ENCODE measurements around the gene OR4K14.
"Not testable (repeated sequence)": the region's sequence is repeated elsewhere in the genome, so short reads cannot be mapped to it uniquely, and the experiment has no call there.

OR4K14 gene

GRCh38 chr14:20019257-20019865 lies at the start of gene OR4K14:
Gene OR4K14, minus strand, starts transcription at chr14:20019307. Its CDS starts 4,114 bp downstream, at chr14:20015193.
- DNase-seq = no peak

- no peak for DNase-seq
Measured at GRCh38 chr14:20059745-20060144, 40.6 kb upstream of the OR4K14 start, which contains the start of gene OR4L1. Gene OR4L1, plus strand, starts transcription at chr14:20060045. Its CDS starts 0 bp downstream, at chr14:20060045.

DNA sequence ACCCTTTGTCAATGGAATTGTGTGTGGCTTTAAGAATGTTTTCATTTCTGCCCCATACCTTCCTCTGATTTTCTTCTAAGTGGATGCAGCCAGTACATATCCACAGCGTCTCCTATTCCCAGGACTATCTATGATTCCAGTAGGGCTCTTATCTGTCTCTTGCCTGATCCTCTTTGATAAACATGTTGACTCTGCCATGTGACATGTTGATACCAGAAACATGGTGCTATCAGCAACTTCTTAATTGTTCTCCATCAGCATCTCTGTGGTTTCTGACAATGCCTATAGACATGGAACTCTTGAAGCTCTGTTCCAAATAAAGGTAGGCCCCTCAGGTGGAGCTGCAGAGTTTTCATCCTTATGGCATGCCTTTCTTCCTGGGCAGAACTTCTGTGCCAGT lies 29.1 kb upstream of the OR4K14 start:
- no peak for DNase-seq

- no peak for DNase-seq
Measured at GRCh38 chr14:20044243-20044642, 25.1 kb upstream of the OR4K14 start.

- no peak for DNase-seq
Measured at GRCh38 chr14:20035938-20036337, 16.8 kb upstream of the OR4K14 start, which contains the start of gene OR4K13. Gene OR4K13, minus strand, starts transcription at chr14:20036038. Its CDS starts 1,280 bp downstream, at chr14:20034758.

- DNase-seq = no peak
Measured at GRCh38 chr14:20035449-20035848, 16.3 kb upstream of the OR4K14 start.

DNA sequence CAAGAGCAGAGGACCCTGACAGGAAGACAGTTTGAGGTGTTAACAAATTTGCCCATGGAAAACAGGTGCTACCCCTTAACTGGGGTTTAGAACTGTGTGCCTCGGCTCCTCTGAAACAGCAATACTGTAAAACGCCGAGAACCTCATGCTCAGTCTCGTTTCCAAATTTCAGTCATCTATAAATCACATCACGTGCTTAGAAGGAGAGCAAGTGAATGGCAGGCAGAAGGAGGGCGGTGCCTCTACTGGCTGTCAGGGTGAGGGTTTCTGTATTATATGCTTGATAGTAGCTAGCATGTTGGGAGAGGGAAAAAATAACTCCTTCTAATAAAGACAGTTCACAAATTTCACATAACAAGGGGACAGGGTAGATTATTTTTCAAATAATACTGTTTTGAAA lies 12.0 kb upstream of the OR4K14 start:
- no peak for DNase-seq

- no peak for DNase-seq
Measured at GRCh38 chr14:20008156-20008555, 11.0 kb downstream of the OR4K14 start.

DNA sequence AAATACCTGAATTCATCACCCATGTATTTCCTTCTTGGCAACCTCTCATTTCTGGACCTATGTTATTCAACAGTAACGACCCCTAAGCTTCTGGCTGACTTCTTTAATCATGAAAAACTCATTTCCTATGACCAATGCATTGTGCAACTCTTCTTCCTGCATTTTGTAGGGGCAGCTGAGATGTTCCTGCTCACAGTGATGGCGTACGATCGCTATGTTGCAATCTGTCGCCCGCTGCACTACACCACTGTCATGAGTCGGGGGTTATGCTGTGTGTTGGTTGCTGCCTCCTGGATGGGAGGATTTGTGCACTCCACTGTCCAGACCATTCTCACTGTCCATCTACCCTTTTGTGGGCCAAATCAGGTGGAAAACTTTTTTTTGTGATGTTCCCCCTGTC lies 16.8 kb downstream of the OR4K14 start:
- peak; percentile 84 for DNase-seq

DNA sequence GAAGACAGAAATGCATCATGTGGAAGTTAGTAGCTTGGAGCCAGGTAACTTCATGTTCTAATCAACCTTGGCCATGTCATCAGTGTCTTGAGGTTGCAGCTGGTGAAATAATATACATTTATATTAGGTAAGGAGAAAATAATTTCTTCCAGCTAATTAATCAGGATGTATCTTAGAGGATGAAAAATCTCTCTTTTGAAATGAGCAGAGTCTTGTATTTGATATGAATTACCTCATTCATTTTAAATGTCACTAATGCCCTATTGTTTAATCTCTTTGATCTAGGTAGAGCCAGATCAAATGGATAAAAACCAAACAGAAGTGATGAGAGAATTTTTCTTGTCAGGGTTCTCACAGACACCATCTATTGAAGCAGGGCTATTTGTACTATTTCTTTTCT lies 17.2 kb downstream of the OR4K14 start, which contains the start of gene OR4Q2:
TSS of gene OR4Q2 (plus strand) at position 301 of the 400 bp plus-strand sequence.
- DNase-seq = no peak

DNA sequence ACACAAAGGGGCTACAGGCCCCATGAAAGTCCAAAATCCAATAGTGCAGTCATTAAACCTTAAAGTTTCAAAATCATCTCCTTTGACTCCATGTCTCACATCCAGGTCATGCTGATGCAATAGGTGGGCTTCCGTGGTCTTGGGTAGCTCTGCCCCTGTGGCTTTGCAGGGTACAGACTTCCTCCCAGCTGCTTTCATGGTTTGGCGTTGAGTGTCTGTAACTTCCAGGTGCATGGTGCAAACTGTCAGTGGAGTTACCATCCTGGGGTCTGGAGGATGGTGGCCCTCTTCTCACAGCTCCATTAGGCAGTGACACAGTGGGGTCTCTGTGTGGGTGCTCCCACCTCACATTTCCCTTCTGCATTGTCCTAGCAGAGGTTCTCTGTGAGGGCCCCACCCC lies 25.7 kb downstream of the OR4K14 start:
- DNase-seq = no peak

DNA sequence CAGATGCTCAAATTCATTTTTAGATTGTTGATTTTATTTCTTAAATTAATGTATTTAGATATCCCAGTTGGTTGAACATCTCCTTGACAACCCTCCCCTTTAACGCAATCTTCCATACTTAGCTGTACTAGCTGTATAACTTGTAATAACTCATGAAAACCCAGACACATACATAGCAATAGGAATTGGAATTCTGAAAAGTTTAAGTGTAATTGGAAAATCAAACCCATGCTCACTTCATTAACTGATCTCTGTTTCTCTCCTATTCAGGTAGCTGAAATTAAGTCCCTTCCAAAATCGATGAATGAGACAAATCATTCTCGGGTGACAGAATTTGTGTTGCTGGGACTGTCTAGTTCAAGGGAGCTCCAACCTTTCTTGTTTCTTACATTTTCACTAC lies 43.8 kb downstream of the OR4K14 start, which contains the start of gene OR4K15:
TSS of gene OR4K15 (plus strand) at position 301 of the 400 bp plus-strand sequence. CDS start at position 301, 0 bp downstream.
- no peak for DNase-seq

GRCh38 chr14:19974844-19975243 lies 44.3 kb downstream of the OR4K14 start:
- no peak for DNase-seq

DNA sequence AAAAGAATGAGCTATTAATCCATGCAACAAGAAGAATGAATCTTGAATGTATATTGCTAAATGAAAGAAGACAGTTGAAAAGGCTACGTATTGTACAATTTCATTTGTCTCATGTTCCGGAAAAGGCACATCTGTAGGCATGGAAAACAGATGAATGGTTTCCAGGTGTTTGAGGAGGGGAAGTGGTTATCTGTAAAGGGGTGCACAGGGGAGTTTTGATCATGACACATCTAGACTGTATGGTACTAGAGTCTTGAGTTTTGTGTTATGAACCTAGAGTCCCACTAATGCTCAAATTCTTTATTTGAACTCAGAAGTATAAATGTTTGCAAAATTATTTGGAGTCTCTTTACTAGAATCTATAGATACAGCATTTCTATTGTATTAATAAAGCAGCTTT lies 49.4 kb downstream of the OR4K14 start:
- DNase-seq = not testable (repeated sequence)
